Right atrium auricular region (tissue), 2 donors: ENCODE results near the gene TMEM258. TPM values are rescaled to one million over a fixed set of nuclear protein-coding genes. Genes with fewer than 3 reads are reported as not detected.

Source experiments
- DNase-seq: peaks from one replicate; pipeline ENCODE4 v3.0.0-alpha.2; 2019; ENCODE audit warnings: low spot score
- H3K27ac ChIP-seq, 2 donors: fragments of 200-600 bp; sonication (generic); 1 replicate in 1 of 2; 2 replicates in 1 of 2; pipeline ENCODE4 v1.5.1; 2016 to 2019
- H3K27me3 ChIP-seq, 2 donors: fragments of 200-600 bp; sonication (generic); one replicate each; pipeline versions ENCODE4 v1.5.1 to v1.6.0; 2017 to 2019
- H3K36me3 ChIP-seq: fragments of 200-600 bp; sonication (generic); one replicate; pipeline ENCODE4 v1.5.1; 2016
- H3K4me1 ChIP-seq, 2 donors: fragments of 200-600 bp; sonication (generic); one replicate each; pipeline versions ENCODE4 v1.5.1 to v1.6.0; 2017 to 2019
- H3K4me3 ChIP-seq, 2 donors: fragments of 200-600 bp; sonication (generic); 1 replicate in 1 of 2; 2 replicates in 1 of 2; pipeline ENCODE4 v1.5.1; 2017 to 2019; ENCODE audit warnings: mild to moderate bottlenecking in 1 of 2, moderate library complexity in 1 of 2
- H3K9me3 ChIP-seq, 2 donors: fragments of 200-600 bp; sonication (generic); one replicate each; pipeline ENCODE4 v1.5.1; 2019
- CTCF ChIP-seq, 2 donors: fragments of 200-600 bp; sonication (generic); IDR thresholded peaks; one replicate each; pipeline ENCODE4 v1.5.1; 2019; ENCODE audit warnings: antibody characterized with exemption in 2 of 2
- total RNA-seq, 2 donors: library from RNA; depleted of rRNA; stranded (reverse); fragments of >200 nt; gene quantifications; one replicate each; pipeline ENCODE4 v1.1.0, GENCODE V29; 2016

The TMEM258 gene
- total RNA-seq, 2 donors from 2014 or later, result 43.4 to 54.7 TPM

DNA sequence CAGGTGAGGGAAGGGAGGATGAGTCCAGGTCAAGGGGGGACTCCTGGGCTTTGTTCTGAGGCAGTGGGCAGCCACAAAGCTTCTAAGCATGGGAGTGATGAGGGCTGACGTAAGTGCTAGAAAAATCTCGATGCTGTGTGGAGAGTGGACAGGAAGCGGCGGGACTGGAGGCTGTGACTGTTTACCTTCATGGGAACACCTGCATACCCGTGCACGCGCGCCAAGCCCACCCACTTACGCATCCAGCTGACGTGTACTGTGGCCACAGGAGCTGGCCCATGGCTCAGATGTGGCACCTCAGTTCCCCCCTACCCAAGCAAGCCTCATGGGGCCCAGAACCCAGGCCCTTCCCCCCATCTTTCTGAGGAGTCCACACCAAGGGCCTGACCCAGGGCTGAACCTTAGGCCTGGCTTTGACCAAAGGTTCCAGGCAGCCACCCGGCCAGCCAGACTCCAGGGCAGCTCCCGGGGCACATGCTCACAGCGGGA is 26.0 kb downstream of the TMEM258 start:
- no peak for TF ChIP-seq CTCF (IDR thresholded peaks at IDR 0.05)
- H3K27ac ChIP-seq, result no peak overlapping the region
- no peak overlapping the region for H3K4me3 ChIP-seq
- no peaks in the 10 kb centered on the region for H3K27me3 ChIP-seq
- H3K4me1 ChIP-seq, result no peaks in the 10 kb centered on the region
- DNase-seq, result no peak
- no peaks in the 10 kb centered on the region for H3K36me3 ChIP-seq
- no peaks in the 10 kb centered on the region for H3K9me3 ChIP-seq

GRCh38 chr11:61765550-61766253 is 26.7 kb downstream of the TMEM258 start:
- H3K4me3 ChIP-seq, result no peak overlapping the region
- H3K27me3 ChIP-seq, result no peaks in the 10 kb centered on the region
- no peak for TF ChIP-seq CTCF (IDR thresholded peaks at IDR 0.05)
- H3K36me3 ChIP-seq, result no peaks in the 10 kb centered on the region
- H3K27ac ChIP-seq, result no peak overlapping the region
- H3K4me1 ChIP-seq, result no peaks in the 10 kb centered on the region
- H3K9me3 ChIP-seq, result no peaks in the 10 kb centered on the region
- no peak for DNase-seq

- Histone ChIP-seq H3K27me3 (no peaks in the 10 kb centered on the region), H3K4me1 (no peaks in the 10 kb centered on the region), H3K27ac (no peak overlapping the region), H3K9me3 (no peaks in the 10 kb centered on the region), H3K4me3 (no peak overlapping the region), H3K36me3 (no peaks in the 10 kb centered on the region)
- TF ChIP-seq CTCF (IDR thresholded peaks at IDR 0.05), result no peak
- DNase-seq, result no peak
Observed at GRCh38 chr11:61764606-61765260, 27.7 kb downstream of the TMEM258 start.

DNA sequence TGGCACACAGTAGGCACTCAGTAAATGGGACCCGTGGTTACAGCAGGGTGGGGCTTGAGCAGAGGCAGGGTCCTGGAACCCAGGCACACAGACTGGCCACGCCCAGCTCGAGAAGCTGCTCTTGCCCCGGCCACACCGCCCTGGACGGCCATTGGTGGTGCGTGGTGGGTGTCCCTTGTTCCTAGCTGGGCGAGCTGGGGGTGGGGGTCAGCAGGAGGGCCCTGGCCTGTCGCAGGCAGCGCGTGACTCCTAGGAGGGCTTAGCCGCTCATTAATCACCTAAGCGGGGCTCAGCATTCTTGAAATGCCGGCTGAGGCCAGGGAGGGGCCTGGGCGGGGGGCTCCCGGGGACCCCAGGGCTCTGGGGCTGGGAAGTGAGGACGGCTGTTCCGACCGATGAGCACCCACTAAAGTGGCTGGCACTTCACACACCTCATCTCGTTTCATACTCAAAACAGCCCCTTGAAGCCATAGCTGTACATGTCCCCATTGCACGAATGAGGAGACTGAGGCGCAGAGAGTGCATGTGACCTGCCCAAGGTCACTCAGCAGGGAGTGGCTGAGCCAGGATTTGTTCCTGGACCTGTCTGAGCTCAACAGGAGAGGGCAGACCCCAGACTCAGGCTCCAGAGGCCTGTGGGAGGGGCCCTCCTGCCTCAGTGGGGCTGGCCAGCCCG is 28.3 kb downstream of the TMEM258 start:
- no peaks in the 10 kb centered on the region for H3K4me1 ChIP-seq
- no peak overlapping the region for H3K27ac ChIP-seq
- no peak for TF ChIP-seq CTCF (IDR thresholded peaks at IDR 0.05)
- H3K9me3 ChIP-seq, result no peaks in the 10 kb centered on the region
- no peak overlapping the region for H3K4me3 ChIP-seq
- H3K36me3 ChIP-seq, result no peaks in the 10 kb centered on the region
- H3K27me3 ChIP-seq, result no peaks in the 10 kb centered on the region
- no peak for DNase-seq

GRCh38 chr11:61762798-61763197 is 29.6 kb downstream of the TMEM258 start:
- TF ChIP-seq CTCF (IDR thresholded peaks at IDR 0.05), result no peak
- Histone ChIP-seq H3K9me3 (no peaks in the 10 kb centered on the region), H3K4me3 (no peak overlapping the region), H3K27me3 (no peaks in the 10 kb centered on the region), H3K4me1 (no peaks in the 10 kb centered on the region), H3K27ac (no peak overlapping the region), H3K36me3 (no peaks in the 10 kb centered on the region)
- no peak for DNase-seq
